H1 (cell line): Measurements from ENCODE around the gene SLC39A13. TPM values are rescaled to one million over a fixed set of nuclear protein-coding genes. Genes with fewer than 3 reads are reported as not detected.

ENCODE experiments used
- CTCF ChIA-PET: fragments of 300-600 bp; sonication (Branson Sonifier 250); formaldehyde crosslinking; loops from one replicate; lab custom pipeline; 2021; ENCODE audit not compliant: partially characterized antibody; lab: Charles Lee
- POLR2A ChIA-PET: fragments of 300-600 bp; sonication (Branson Sonifier 250); formaldehyde crosslinking; loops from one replicate; lab custom pipeline; 2021; ENCODE audit warnings: inconsistent platforms; ENCODE audit not compliant: partially characterized antibody; lab: Charles Lee
- DNase-seq, 2 experiments: peaks; one replicate each; pipeline versions ENCODE4 v3.0.0 to v3.0.0-alpha.2; 2010 to 2022; ENCODE audit warnings: low spot score in 2 of 2, low read depth in 1 of 2, mixed read lengths in 1 of 2
- FAIRE-seq: peaks from 2 replicates; lab custom pipeline; 2011; peaks lifted over from hg19 to GRCh38; lab: Jason Lieb, UNC
- H2AFZ ChIP-seq: 2 replicates; pipeline ENCODE4 v1.8.1; 2012; ENCODE audit warnings: low read length, inconsistent platforms
- H2AK5ac ChIP-seq: 2 replicates; pipeline ENCODE4 v1.6.1; 2013; ENCODE audit warnings: low read depth, low read length
- H2BK120ac ChIP-seq: replicated peaks from 2 replicates; pipeline ENCODE3; 2013; ENCODE audit warnings: low read depth, low read length, inconsistent platforms
- H2BK12ac ChIP-seq: 2 replicates; pipeline ENCODE4 v1.6.1; 2013; ENCODE audit warnings: low read depth, low read length
- H2BK15ac ChIP-seq: 2 replicates; pipeline ENCODE4 v1.6.1; 2013; ENCODE audit warnings: low read length
- H2BK20ac ChIP-seq: 2 replicates; pipeline ENCODE4 v1.6.1; 2013; ENCODE audit warnings: low read length
- H2BK5ac ChIP-seq: 2 replicates; pipeline ENCODE4 v1.6.1; 2013; ENCODE audit warnings: low read depth, low read length
- H3K14ac ChIP-seq: 2 replicates; pipeline ENCODE4 v1.6.1; 2013; ENCODE audit warnings: inconsistent platforms; ENCODE audit not compliant: insufficient read length
- H3K18ac ChIP-seq: 2 replicates; pipeline ENCODE4 v1.6.1; 2013; ENCODE audit warnings: low read length; ENCODE audit errors: extremely low read depth
- H3K23ac ChIP-seq: 2 replicates; pipeline ENCODE4 v1.6.1; 2013; ENCODE audit warnings: inconsistent platforms; ENCODE audit not compliant: insufficient read length
- H3K23me2 ChIP-seq: 2 replicates; pipeline ENCODE4 v1.6.1; 2013; ENCODE audit warnings: low read depth, low read length
- H3K27ac ChIP-seq: 2 replicates; pipeline ENCODE4 v1.6.1; 2011; ENCODE audit warnings: low read depth, low read length, inconsistent platforms
- H3K27me3 ChIP-seq, 4 experiments: replicated peaks in 1 of 4; 1 replicate in 1 of 4; 2 replicates in 3 of 4; pipeline versions ENCODE4 v1.6.1 to v1.8.1; 2011 to 2013; ENCODE audit warnings: low read length in 3 of 4, mild to moderate bottlenecking in 3 of 4, inconsistent platforms in 2 of 4, mixed read lengths in 2 of 4, moderate library complexity in 1 of 4; ENCODE audit not compliant: control insufficient read depth in 3 of 4, insufficient read depth in 3 of 4; ENCODE audit errors: extremely low read depth in 1 of 4
- H3K36me3 ChIP-seq, 4 experiments: 2 replicates each; pipeline versions ENCODE4 v1.6.1 to v1.8.1; 2011 to 2013; ENCODE audit warnings: mild to moderate bottlenecking in 4 of 4, low read length in 3 of 4, moderate library complexity in 2 of 4, control low read depth in 1 of 4, inconsistent platforms in 1 of 4; ENCODE audit not compliant: insufficient read depth in 4 of 4, control insufficient read depth in 2 of 4
- H3K4ac ChIP-seq: replicated peaks from 2 replicates; pipeline ENCODE3; 2013; ENCODE audit warnings: low read length, low read depth, mixed read lengths, inconsistent platforms; ENCODE audit not compliant: insufficient read length
- H3K4me1 ChIP-seq, 4 experiments: replicated peaks in 1 of 4; 1 replicate in 1 of 4; 2 replicates in 3 of 4; pipeline versions ENCODE4 v1.6.1 to v1.8.1; 2011 to 2013; ENCODE audit warnings: low read length in 3 of 4, inconsistent platforms in 2 of 4, mixed read lengths in 1 of 4; ENCODE audit not compliant: insufficient read depth in 4 of 4, control insufficient read depth in 3 of 4
- H3K4me2 ChIP-seq, 2 experiments: 2 replicates each; pipeline versions ENCODE4 v1.6.1 to v1.8.1; 2011 to 2013; ENCODE audit warnings: low read depth in 2 of 2, low read length in 2 of 2, control low read depth in 1 of 2, inconsistent platforms in 1 of 2, mild to moderate bottlenecking in 1 of 2; ENCODE audit not compliant: insufficient read depth in 1 of 2
- H3K4me3 ChIP-seq, 4 experiments: fragments of 200-600, 300-600 bp in 1 of 4; sonication (generic), shearing (Covaris generic), sonication (Bioruptor Twin) in 1 of 4; 2 replicates each; pipeline versions ENCODE4 v1.5.1 to v1.8.1; 2011 to 2016; ENCODE audit warnings: low read length in 4 of 4, low read depth in 3 of 4, control low read depth in 2 of 4, inconsistent platforms in 2 of 4, mild to moderate bottlenecking in 2 of 4, mixed read lengths in 1 of 4, moderate library complexity in 1 of 4; ENCODE audit not compliant: insufficient read depth in 2 of 4; ENCODE audit errors: extremely low read depth in 1 of 4
- H3K56ac ChIP-seq: replicated peaks from 2 replicates; pipeline ENCODE3; 2013; ENCODE audit warnings: low read depth, mild to moderate bottlenecking, mixed read lengths, low read length, inconsistent platforms; ENCODE audit not compliant: insufficient read length
- H3K79me1 ChIP-seq: 2 replicates; pipeline ENCODE4 v1.6.1; 2013; ENCODE audit warnings: low read depth, low read length, control low read depth
- H3K79me2 ChIP-seq, 2 experiments: 2 replicates each; pipeline versions ENCODE4 v1.6.1 to v1.8.1; 2012 to 2013; ENCODE audit warnings: low read length in 2 of 2, mild to moderate bottlenecking in 2 of 2, inconsistent platforms in 1 of 2; ENCODE audit not compliant: insufficient read depth in 2 of 2, control insufficient read depth in 1 of 2
- H3K9ac ChIP-seq, 4 experiments: replicated peaks in 1 of 4; 1 replicate in 1 of 4; 2 replicates in 3 of 4; pipeline versions ENCODE4 v1.6.1 to v1.8.1; 2011 to 2013; ENCODE audit warnings: low read depth in 3 of 4, low read length in 3 of 4, control low read depth in 2 of 4, mild to moderate bottlenecking in 2 of 4, moderate library complexity in 2 of 4, inconsistent platforms in 1 of 4; ENCODE audit errors: extremely low read depth in 1 of 4
- H3K9me3 ChIP-seq, 2 experiments: 2 replicates each; pipeline versions ENCODE4 v1.6.1 to v1.8.1; 2012 to 2013; ENCODE audit warnings: mild to moderate bottlenecking in 2 of 2, moderate library complexity in 2 of 2, control low read depth in 1 of 2, inconsistent platforms in 1 of 2, low read depth in 1 of 2, low read length in 1 of 2, mixed read lengths in 1 of 2; ENCODE audit not compliant: insufficient read depth in 2 of 2
- H4K20me1 ChIP-seq, 2 experiments: replicated peaks in 1 of 2; 2 replicates each; pipeline versions ENCODE3 to v1.8.1; 2011 to 2013; ENCODE audit warnings: inconsistent platforms in 2 of 2, low read length in 2 of 2, mild to moderate bottlenecking in 1 of 2; ENCODE audit not compliant: insufficient read depth in 2 of 2, control insufficient read depth in 1 of 2
- H4K5ac ChIP-seq: 2 replicates; pipeline ENCODE4 v1.6.1; 2013; ENCODE audit warnings: low read length, low read depth, mixed read lengths, inconsistent platforms; ENCODE audit not compliant: insufficient read length
- H4K8ac ChIP-seq: 2 replicates; pipeline ENCODE4 v1.8.0; 2013; ENCODE audit warnings: mild to moderate bottlenecking, moderate library complexity, low read length, inconsistent platforms; ENCODE audit not compliant: insufficient read depth; ENCODE audit errors: extremely low read depth
- H4K91ac ChIP-seq: replicated peaks from 2 replicates; pipeline ENCODE3; 2013; ENCODE audit warnings: low read length, mixed read lengths, inconsistent platforms; ENCODE audit not compliant: insufficient read length
- CTCF ChIP-seq, 3 experiments: IDR thresholded peaks; 1 replicate in 2 of 3; 2 replicates in 1 of 3; pipeline versions ENCODE4 v1.5.1 to v1.6.1; 2011; ENCODE audit warnings: low read length in 3 of 3, mild to moderate bottlenecking in 3 of 3, inconsistent platforms in 2 of 3, low read depth in 1 of 3, moderate library complexity in 1 of 3; ENCODE audit not compliant: insufficient read depth in 1 of 3; ENCODE audit errors: control extremely low read depth in 1 of 3
- EZH2 ChIP-seq: fragments of 200-600 bp; sonication (generic); IDR thresholded peaks from 2 replicates; pipeline ENCODE4 v1.7.1; 2012; ENCODE audit warnings: low read depth, mild to moderate bottlenecking, moderate library complexity, low read length, inconsistent platforms; ENCODE audit not compliant: severe bottlenecking
- HDAC2 ChIP-seq, 2 experiments: fragments of 300-600 bp in 1 of 2; sonication (generic) in 1 of 2; IDR thresholded peaks; 2 replicates each; pipeline ENCODE4 v1.6.1; 2011 to 2012; ENCODE audit warnings: low read depth in 2 of 2, low read length in 2 of 2, mild to moderate bottlenecking in 2 of 2, moderate library complexity in 2 of 2, borderline replicate concordance in 1 of 2, inconsistent platforms in 1 of 2
- HDAC6 ChIP-seq: IDR thresholded peaks from one replicate; pipeline ENCODE4 v1.7.1; 2012; ENCODE audit warnings: low read depth, mild to moderate bottlenecking, inconsistent platforms, low read length, moderate library complexity
- JUND ChIP-seq: IDR thresholded peaks from 2 replicates; pipeline ENCODE4 v1.6.1; 2011; ENCODE audit warnings: mild to moderate bottlenecking, improper control_type of control experiment, low read length
- KDM1A ChIP-seq: fragments of 200-600, 300-600 bp; sonication (generic); IDR thresholded peaks from 2 replicates; pipeline ENCODE4 v1.7.1; 2016; ENCODE audit warnings: mild to moderate bottlenecking, low read length, borderline replicate concordance
- NRF1 ChIP-seq: IDR thresholded peaks from 2 replicates; pipeline ENCODE4 v1.6.1; 2011; ENCODE audit warnings: mild to moderate bottlenecking, low read depth, low read length, improper control_type of control experiment
- POLR2AphosphoS5 ChIP-seq: IDR thresholded peaks from 2 replicates; pipeline ENCODE4 v1.6.1; 2011; ENCODE audit warnings: low read depth, low read length
- RXRA ChIP-seq: IDR thresholded peaks from 2 replicates; pipeline ENCODE4 v1.6.1; 2011; ENCODE audit warnings: low read depth, mild to moderate bottlenecking, low read length, moderate library complexity; ENCODE audit not compliant: insufficient read depth
- SIRT6 ChIP-seq: IDR thresholded peaks from one replicate; pipeline ENCODE4 v1.7.1; 2012; ENCODE audit warnings: low read length, inconsistent platforms
- SUZ12 ChIP-seq: fragments of 200-600 bp; sonication (generic); IDR thresholded peaks from 2 replicates; pipeline ENCODE4 v1.6.1; 2012; ENCODE audit warnings: mild to moderate bottlenecking, inconsistent platforms, low read length, moderate library complexity, mixed read lengths
- TBP ChIP-seq: IDR thresholded peaks from 2 replicates; pipeline ENCODE4 v1.6.1; 2011; ENCODE audit warnings: low read depth, low read length, improper control_type of control experiment
- WGBS, 2 experiments: shearing (Covaris generic) in 1 of 2; methylation state at CpG; one replicate each; pipeline versions ENCODE4 v1.1.6 to v1.1.7; 2013 to 2015; ENCODE audit warnings: low lambda C conversion rate in 2 of 2, mixed read lengths in 2 of 2, inconsistent platforms in 1 of 2, low coverage in 1 of 2, missing lambda C conversion rate in 1 of 2; ENCODE audit not compliant: insufficient replicate concordance in 2 of 2, insufficient coverage in 1 of 2, insufficient read length in 1 of 2; ENCODE audit errors: extremely low coverage in 1 of 2, missing lambda C conversion rate in 1 of 2; 5-methylcytosine and 5-hydroxymethylcytosine counted together
- polyA plus RNA-seq, 7 experiments: library from polyadenylated mRNA; depleted of rRNA in 3 of 7; stranded (reverse) in 5 of 7; unstranded in 2 of 7; fragments of >200 nt in 5 of 7; fragments of 200-250 nt in 2 of 7; gene quantifications; 1 replicate in 5 of 7; 2 replicates in 1 of 7; 4 replicates in 1 of 7; pipeline versions ENCODE4 v1.2.1 to v1.2.3, GENCODE V29; 2011 to 2013; ENCODE audit warnings: missing spikeins in 2 of 7, mixed read lengths in 2 of 7
- total RNA-seq: library from RNA; stranded (reverse); fragmentation: NEBNext Ultra II Directional; extraction: Animal tissue kit (Norgen Biotek cat#: 25700); gene quantifications from 2 replicates; pipeline ENCODE4 v1.2.1, GENCODE V29; 2021

The SLC39A13 gene
- total and polyA plus RNA-seq, 2 of the 8 experiments (the other 6 are each of a cell fraction or from before 2014, with no cell fraction given): 23.2 to 30.0 TPM

DNA sequence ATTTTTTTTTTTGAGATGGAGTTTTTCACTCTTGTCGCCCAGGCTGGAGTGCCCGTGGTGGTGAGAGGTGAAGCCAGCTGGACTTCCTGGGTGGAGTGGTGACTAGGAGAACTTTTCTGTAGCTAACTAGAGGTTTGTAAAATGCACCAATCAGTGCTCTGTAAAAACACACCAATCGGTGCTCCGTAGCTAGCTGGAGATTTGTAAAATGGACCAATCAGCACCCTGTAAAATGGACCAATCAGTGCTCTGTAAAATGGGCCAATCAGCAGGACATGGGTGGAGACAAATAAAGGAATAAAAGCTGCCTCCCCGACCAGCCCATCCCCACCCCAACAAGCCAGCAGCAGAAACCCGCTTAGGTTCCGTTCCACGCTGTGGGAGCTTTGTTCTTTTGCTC is 45.0 kb downstream of the SLC39A13 start:
- Histone ChIP-seq H3K14ac (no peak overlapping the region), H3K9ac (no peak overlapping the region), H3K23ac (no peak overlapping the region), H2BK120ac (no peak overlapping the region), H4K5ac (no peak overlapping the region), H3K56ac (no peak overlapping the region), H3K4me1 (no peaks in the 10 kb centered on the region; a peak in 2 of 7 replicates), H2AFZ (no peak overlapping the region), H4K20me1 (no peaks in the 10 kb centered on the region), H4K8ac (no peak overlapping the region), H4K91ac (no peak overlapping the region), H3K9me3 (no peaks in the 10 kb centered on the region), H2BK20ac (no peak overlapping the region), H2BK15ac (no peak overlapping the region), H3K36me3 (no peaks in the 10 kb centered on the region), H3K79me2 (no peaks in the 10 kb centered on the region), H2BK5ac (no peak overlapping the region), H3K18ac (no peak overlapping the region), H2AK5ac (no peak overlapping the region), H2BK12ac (no peak overlapping the region), H3K4me3 (no peak overlapping the region), H3K27me3 (no peaks in the 10 kb centered on the region), H3K23me2 (no peaks in the 10 kb centered on the region), H3K4me2 (no peak overlapping the region), H3K79me1 (no peaks in the 10 kb centered on the region), H3K27ac (no peak overlapping the region), H3K4ac (no peak overlapping the region)
- no peak for TF ChIP-seq KDM1A
- TF ChIP-seq SIRT6: no peak
- TF ChIP-seq RXRA: no peak
- no peak for TF ChIP-seq CTCF (IDR thresholded peaks at IDR 0.05; ENCODE audit: control extremely low read depth in 1 of 3, insufficient read depth in 1 of 3, low read depth in 1 of 3, low read length in 3 of 3)
- no peak for TF ChIP-seq EZH2
- TF ChIP-seq HDAC6: no peak
- no peak for TF ChIP-seq HDAC2 (IDR thresholded peaks at IDR 0.05; ENCODE audit: borderline replicate concordance in 1 of 2, low read depth in 2 of 2, low read length in 2 of 2)
- no peak for TF ChIP-seq NRF1
- no peak for TF ChIP-seq JUND
- TF ChIP-seq POLR2AphosphoS5: no peak
- no peak for TF ChIP-seq SUZ12
- TF ChIP-seq TBP: no peak
- CTCF ChIA-PET: interaction anchor here (1.0 to 2.7 kb wide), 12 partner anchors 9 to 205 kb away, joined by 3 to 21 read pairs (median 6); partner anchors contain the start of gene ACP2
- DNase-seq (no peak), FAIRE-seq (no peak)
- POLR2A ChIA-PET: interaction anchor here (0.6 kb wide), 1 partner anchor 140 kb away, joined by 3 read pairs; no protein-coding TSS in a partner anchor
- 98% methylated on average over 8 of the region's 8 CpGs; no CpG with 5 or more reads in 1 of the 2 experiments for WGBS, 2 experiments
